ENCODE data around the gene TTC1. TPM values are rescaled to one million over a fixed set of nuclear protein-coding genes. Genes with fewer than 3 reads are reported as not detected.

Gene TTC1
- total and polyA plus RNA-seq, 2 of the 8 experiments (the other 6 are each of a cell fraction or from before 2014, with no cell fraction given), result 25.1 to 63.9 TPM

- TF ChIP-seq CHD7 (IDR thresholded peaks at IDR 0.05; ENCODE audit: insufficient replicate concordance, low read length) (no peak), GABPA (IDR thresholded peaks at IDR 0.05; ENCODE audit: borderline replicate concordance, insufficient read depth, low read length) (no peak), BACH1 (IDR thresholded peaks at IDR 0.05; ENCODE audit: low read length) (no peak), RAD21 (IDR thresholded peaks at IDR 0.05 in 1 of 2, conservative IDR thresholded peaks at IDR 0.05 in 1 of 2; ENCODE audit: low read depth in 2 of 2, low read length in 2 of 2) (no peak), EP300 (IDR thresholded peaks at IDR 0.05; ENCODE audit: borderline replicate concordance in 1 of 2, low read depth in 2 of 2, low read length in 2 of 2) (no peak), TBP (IDR thresholded peaks at IDR 0.05; ENCODE audit: low read depth, low read length) (no peak), ATF3 (IDR thresholded peaks at IDR 0.05; ENCODE audit: insufficient read depth, low read depth, low read length) (no peak), RFX5 (IDR thresholded peaks at IDR 0.05; ENCODE audit: borderline replicate concordance, low read depth, low read length) (no peak), CREB1 (IDR thresholded peaks at IDR 0.05) (no peak), POLR2A (IDR thresholded peaks at IDR 0.05; ENCODE audit: control extremely low read depth in 1 of 2, low read depth in 2 of 2, low read length in 2 of 2) (no peak)
These were observed 12.0 kb downstream of the TTC1 start (continued) for GRCh38 chr5:160020964-160021363.

Measured in H1 (cell line).